Gastroesophageal sphincter (tissue), 3 donors: ENCODE measurements around the gene CHST15.

Experiments used
- CTCF ChIP-seq, 4 experiments: fragments of 200-600 bp in 2 of 4; fragments of 450-650 bp in 2 of 4; sonication (generic) in 1 of 4; IDR thresholded peaks; one replicate each; pipeline ENCODE4 v1.5.1; 2017 to 2019; ENCODE audit warnings: antibody characterized with exemption in 4 of 4, mild to moderate bottlenecking in 2 of 4, moderate library complexity in 2 of 4
- POLR2AphosphoS5 ChIP-seq: sonication (generic); formaldehyde crosslinking; IDR thresholded peaks from one replicate; pipeline ENCODE4 v1.6.1; 2017; ENCODE audit warnings: antibody characterized with exemption

GRCh38 chr10:124037286-124037685 lies 56.1 kb downstream of the CHST15 start:
- TF ChIP-seq POLR2AphosphoS5 (no peak), CTCF (IDR thresholded peaks at IDR 0.05) (no peak)
